Spleen (tissue), 11 donors: ENCODE results near the gene IDS. TPM values are rescaled to one million over a fixed set of nuclear protein-coding genes. Genes with fewer than 3 reads are reported as not detected.

ENCODE experiments used
- DNase-seq: peaks from one replicate; pipeline ENCODE4 v3.0.0-alpha.2; 2020
- H3K27ac ChIP-seq, 8 donors: fragments of 200-600 bp; sonication (generic) in 7 of 8; 1 replicate in 4 of 8; 2 replicates in 4 of 8; pipeline versions ENCODE4 v1.5.0 to v1.8.0; 2016 to 2021; ENCODE audit warnings: inconsistent platforms in 4 of 8, mild to moderate bottlenecking in 4 of 8, moderate library complexity in 1 of 8
- H3K27me3 ChIP-seq, 7 donors: fragments of 200-600 bp; sonication (generic) in 6 of 7; replicated peaks in 1 of 7; 1 replicate in 4 of 7; 2 replicates in 3 of 7; pipeline versions ENCODE4 v1.5.0 to v1.8.0; 2016 to 2021; ENCODE audit warnings: inconsistent platforms in 3 of 7, mild to moderate bottlenecking in 1 of 7
- H3K36me3 ChIP-seq, 6 donors: fragments of 200-600 bp; sonication (generic) in 5 of 6; 1 replicate in 4 of 6; 2 replicates in 2 of 6; pipeline versions ENCODE4 v1.5.0 to v1.8.0; 2016 to 2021; ENCODE audit warnings: inconsistent platforms in 2 of 6
- H3K4me1 ChIP-seq, 6 donors: fragments of 200-600 bp; sonication (generic) in 5 of 6; 1 replicate in 3 of 6; 2 replicates in 3 of 6; pipeline versions ENCODE4 v1.5.0 to v1.8.0; 2016 to 2021; ENCODE audit warnings: inconsistent platforms in 3 of 6
- H3K4me3 ChIP-seq, 8 donors: fragments of 200-600 bp; sonication (generic) in 7 of 8; 1 replicate in 4 of 8; 2 replicates in 4 of 8; pipeline versions ENCODE4 v1.5.0 to v1.8.0; 2016 to 2021; ENCODE audit warnings: inconsistent platforms in 4 of 8, mild to moderate bottlenecking in 4 of 8, moderate library complexity in 2 of 8
- H3K9me3 ChIP-seq, 8 donors: fragments of 200-600 bp; sonication (generic) in 7 of 8; 1 replicate in 4 of 8; 2 replicates in 4 of 8; pipeline versions ENCODE4 v1.5.0 to v1.8.0; 2016 to 2021; ENCODE audit warnings: inconsistent platforms in 4 of 8
- CTCF ChIP-seq, 11 experiments: fragments of 200-600 bp in 7 of 11; fragments of 450-650 bp in 4 of 11; sonication (generic) in 4 of 11; IDR thresholded peaks in 8 of 11; conservative IDR thresholded peaks in 3 of 11; 1 replicate in 7 of 11; 2 replicates in 4 of 11; pipeline versions ENCODE4 v1.4.0 to v1.8.0; 2016 to 2021; ENCODE audit warnings: antibody characterized with exemption in 11 of 11, inconsistent platforms in 4 of 11, mild to moderate bottlenecking in 1 of 11
- POLR2A ChIP-seq, 3 donors: fragments of 450-650 bp; IDR thresholded peaks; one replicate each; pipeline ENCODE4 v1.5.1; 2017; ENCODE audit warnings: antibody characterized with exemption in 3 of 3, mild to moderate bottlenecking in 1 of 3
- POLR2AphosphoS5 ChIP-seq, 3 donors: sonication (generic); formaldehyde crosslinking; IDR thresholded peaks; one replicate each; pipeline ENCODE4 v1.5.1; 2017; ENCODE audit warnings: antibody characterized with exemption in 3 of 3
- WGBS, 5 donors: extraction: QIAGEN DNeasy Blood & Tissue Kit in 3 of 5; methylation state at CpG; one replicate each; pipeline versions ENCODE4 v1.1.5 to v1.1.7; 2013 to 2018; 5-methylcytosine and 5-hydroxymethylcytosine counted together
- intact Hi-C: fragments of 100-400 bp; cut with DNase I; formaldehyde crosslinking; loops from one replicate; pipeline ENCODE4 v1.15.0; 2023; ENCODE audit warnings: low total_unique reads
- polyA plus RNA-seq, 3 donors: library from polyadenylated mRNA; stranded (reverse); fragments of 200-250 nt; gene quantifications; one replicate each; pipeline ENCODE4 v1.2.1, GENCODE V29; 2013
- total RNA-seq, 7 donors: library from RNA; depleted of rRNA in 3 of 7; stranded (reverse); fragments of >200 nt in 3 of 7; fragmentation: NEBNext Ultra II Directional in 4 of 7; extraction: Animal tissue kit (Norgen Biotek cat#: 25700) in 4 of 7; gene quantifications; one replicate each; pipeline versions ENCODE4 v1.1.0 to v1.2.1, GENCODE V29; 2016 to 2021
- donor health status: healthy with polysubstance abuse.
- donor health status: DM: no; HTN: no; CAD: no; lungs with moderate emphysema.
- donor health status: DM: no; HTN: no; CAD: no.
- donor health status: Bipolar disorder and iron deficiency.
- donor health status: healthy.
- donor health status: DM: no; HTN: no; CAD: no.
- donor health status: DM: yes; HTN: yes; CAD: no.

IDS gene
- total and polyA plus RNA-seq, 10 donors = 22.4 to 114 (median 83.5) TPM

- no peak for DNase-seq
- H3K36me3 ChIP-seq = peaks cover 0 to 4% (median 0%) of the 10 kb centered on the region in 6 donors
- H3K27ac ChIP-seq = no peak overlapping the region
- H3K27me3 ChIP-seq = peaks cover 0 to 4% (median 0%) of the 10 kb centered on the region in 7 donors
- intact Hi-C loops = loop anchor here (10.0 kb wide), 1 partner anchor 1428 kb away; no protein-coding TSS in a partner anchor
- no peak for TF ChIP-seq POLR2A (IDR thresholded peaks at IDR 0.05)
- TF ChIP-seq CTCF (IDR thresholded peaks at IDR 0.05 in 8 of 11, conservative IDR thresholded peaks at IDR 0.05 in 3 of 11) = no peak
- no peak for TF ChIP-seq POLR2AphosphoS5 (IDR thresholded peaks at IDR 0.05)
- H3K9me3 ChIP-seq = no peaks in the 10 kb centered on the region
- H3K4me3 ChIP-seq = no peak overlapping the region
- H3K4me1 ChIP-seq = peaks cover 0 to 8% (median 0%) of the 10 kb centered on the region in 6 donors
These were observed 32.5 kb downstream of the IDS start for GRCh38 chrX:149472625-149473024.

DNA sequence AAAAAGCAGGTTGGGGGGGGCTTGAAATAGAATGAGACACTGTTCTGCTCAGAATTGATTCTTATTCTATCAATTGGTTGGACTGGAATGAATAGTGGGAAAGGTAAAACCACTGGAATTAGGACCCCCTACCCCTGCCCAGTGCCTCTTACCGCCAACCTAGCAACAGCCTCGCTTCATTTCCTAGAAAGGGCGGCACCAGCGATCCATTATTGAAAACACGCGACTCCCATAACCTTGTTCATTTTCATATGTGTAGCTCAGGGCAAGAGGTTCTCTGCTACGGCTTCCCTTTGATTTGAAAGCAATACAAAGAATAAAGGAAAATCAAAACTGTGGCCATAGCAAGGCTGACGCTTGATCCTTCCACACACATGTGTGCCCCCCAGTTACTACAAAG is 33.7 kb downstream of the IDS start:
- H3K4me3 ChIP-seq = no peak overlapping the region
- H3K27ac ChIP-seq = no peak overlapping the region
- peaks cover 0 to 4% (median 0%) of the 10 kb centered on the region in 7 donors for H3K27me3 ChIP-seq
- H3K9me3 ChIP-seq = no peaks in the 10 kb centered on the region
- 75 to 95% (median 88%) methylated on average over 8 of the region's 8 CpGs for WGBS, 5 donors
- DNase-seq = no peak
- peaks cover 0 to 8% (median 0%) of the 10 kb centered on the region in 6 donors for H3K4me1 ChIP-seq
- no peaks in the 10 kb centered on the region for H3K36me3 ChIP-seq
- intact Hi-C loops = loop anchor here (10.0 kb wide), 1 partner anchor 1427 kb away; no protein-coding TSS in a partner anchor
- no peak for TF ChIP-seq POLR2A (IDR thresholded peaks at IDR 0.05)
- no peak for TF ChIP-seq POLR2AphosphoS5 (IDR thresholded peaks at IDR 0.05)
- TF ChIP-seq CTCF (IDR thresholded peaks at IDR 0.05 in 8 of 11, conservative IDR thresholded peaks at IDR 0.05 in 3 of 11) = no peak

- Histone ChIP-seq H3K27ac (no peak overlapping the region), H3K36me3 (no peaks in the 10 kb centered on the region), H3K4me1 (peaks cover 0 to 8% (median 0%) of the 10 kb centered on the region in 6 donors), H3K27me3 (peaks cover 0 to 4% (median 0%) of the 10 kb centered on the region in 7 donors), H3K9me3 (no peaks in the 10 kb centered on the region), H3K4me3 (no peak overlapping the region)
- WGBS, 5 donors = 13 to 17% (median 16%) methylated on average over 13 to 23 of the region's 23 CpGs
- peak; percentile 90 for DNase-seq
- intact Hi-C loops = loop anchor here (10.0 kb wide), 1 partner anchor 1426 kb away; no protein-coding TSS in a partner anchor
- TF ChIP-seq POLR2A (IDR thresholded peaks at IDR 0.05) = no peak
- TF ChIP-seq CTCF (IDR thresholded peaks at IDR 0.05 in 8 of 11, conservative IDR thresholded peaks at IDR 0.05 in 3 of 11) = peak; percentile 59 to 91 (median 86)
- peak in 2 of 3 donors; percentile 34 to 42 for TF ChIP-seq POLR2AphosphoS5 (IDR thresholded peaks at IDR 0.05)
These were observed 34.2 kb downstream of the IDS start for GRCh38 chrX:149470955-149471354.

DNA sequence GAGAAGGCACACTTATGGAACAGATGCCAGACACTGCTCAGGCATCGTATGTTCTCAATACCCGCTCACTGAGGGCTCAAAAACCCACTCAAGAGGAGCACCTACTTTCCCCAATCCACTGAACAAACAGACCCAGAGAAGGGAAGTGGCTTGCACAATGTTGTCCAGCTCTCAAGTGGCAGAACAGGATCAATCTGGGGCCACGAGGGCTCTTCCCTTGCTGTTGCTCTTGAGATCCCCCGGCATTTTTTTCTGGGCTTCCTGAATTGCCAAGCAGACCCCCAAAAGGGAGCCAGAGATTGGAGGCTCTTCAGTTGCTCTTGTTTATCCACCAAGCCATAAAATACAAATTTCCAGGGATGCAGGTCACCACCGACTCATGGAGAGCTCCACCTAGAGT is 35.7 kb downstream of the IDS start:
- H3K27ac ChIP-seq = no peak overlapping the region
- no peak for DNase-seq
- no peak overlapping the region for H3K4me3 ChIP-seq
- peaks cover 0 to 8% (median 0%) of the 10 kb centered on the region in 6 donors for H3K4me1 ChIP-seq
- H3K36me3 ChIP-seq = no peaks in the 10 kb centered on the region
- WGBS, 5 donors = 64 to 83% (median 71%) methylated on average over 2 to 5 of the region's 5 CpGs
- intact Hi-C loops = no loop called here
- peaks cover 0 to 4% (median 0%) of the 10 kb centered on the region in 7 donors for H3K27me3 ChIP-seq
- TF ChIP-seq CTCF (IDR thresholded peaks at IDR 0.05 in 8 of 11, conservative IDR thresholded peaks at IDR 0.05 in 3 of 11) (no peak), POLR2AphosphoS5 (IDR thresholded peaks at IDR 0.05) (no peak), POLR2A (IDR thresholded peaks at IDR 0.05) (no peak)
- H3K9me3 ChIP-seq = no peaks in the 10 kb centered on the region
